Thyroid gland (tissue), 4 donors: Measurements from ENCODE around the gene ANKRD33B. TPM values are rescaled to one million over a fixed set of nuclear protein-coding genes. Genes with fewer than 3 reads are reported as not detected.

Experiments used
- DNase-seq, 2 donors: peaks; one replicate each; pipeline ENCODE4 v3.0.0-alpha.2; 2019
- H3K27ac ChIP-seq, 3 donors: fragments of 200-600 bp; sonication (generic); 1 replicate in 2 of 3; 2 replicates in 1 of 3; pipeline ENCODE4 v1.5.1; 2016 to 2019; ENCODE audit warnings: mild to moderate bottlenecking in 1 of 3, moderate library complexity in 1 of 3
- H3K27me3 ChIP-seq: fragments of 200-600 bp; sonication (generic); one replicate; pipeline ENCODE4 v1.5.1; 2019
- H3K36me3 ChIP-seq, 2 donors: fragments of 200-600 bp; sonication (generic); one replicate each; pipeline ENCODE4 v1.5.1; 2016 to 2019
- H3K4me1 ChIP-seq, 2 donors: fragments of 200-600 bp; sonication (generic); one replicate each; pipeline ENCODE4 v1.5.1; 2017 to 2019
- H3K4me3 ChIP-seq, 3 donors: fragments of 200-600 bp; sonication (generic); replicated peaks in 1 of 3; 1 replicate in 2 of 3; 2 replicates in 1 of 3; pipeline ENCODE4 v1.5.1; 2016; ENCODE audit warnings: mild to moderate bottlenecking in 1 of 3
- H3K9me3 ChIP-seq: fragments of 200-600 bp; sonication (generic); one replicate; pipeline ENCODE4 v1.5.1; 2017
- CTCF ChIP-seq, 6 experiments: fragments of 200-600 bp in 3 of 6; fragments of 450-650 bp in 3 of 6; sonication (generic) in 3 of 6; IDR thresholded peaks; one replicate each; pipeline ENCODE4 v1.5.1; 2016 to 2019; ENCODE audit warnings: antibody characterized with exemption in 6 of 6, mild to moderate bottlenecking in 2 of 6, inconsistent platforms in 1 of 6, moderate library complexity in 1 of 6
- POLR2A ChIP-seq, 2 donors: fragments of 450-650 bp; IDR thresholded peaks; one replicate each; pipeline ENCODE4 v1.6.1; 2017; ENCODE audit warnings: antibody characterized with exemption in 2 of 2, mild to moderate bottlenecking in 2 of 2, moderate library complexity in 1 of 2
- WGBS, 2 donors: methylation state at CpG; one replicate each; pipeline ENCODE4 v1.1.5; 2017; 5-methylcytosine and 5-hydroxymethylcytosine counted together
- intact Hi-C: fragments of 100-400 bp; cut with DNase I; formaldehyde crosslinking; loops from one replicate; pipeline ENCODE4 v1.15.1; 2023
- total RNA-seq, 4 donors: library from RNA; depleted of rRNA; stranded (reverse); fragments of >200 nt; gene quantifications; one replicate each; pipeline ENCODE4 v1.2.3, GENCODE V29; 2016

Gene ANKRD33B
- total RNA-seq, 4 donors from 2014 or later: 0.67 to 1.6 (median 1.1) TPM

GRCh38 chr5:10684303-10685086, 120.6 kb downstream of the ANKRD33B start:
- intact Hi-C loops: loop anchor here (10.0 kb wide), 1 partner anchor 170 kb away; no protein-coding TSS in a partner anchor

GRCh38 chr5:10685115-10685521, 121.2 kb downstream of the ANKRD33B start:
- Histone ChIP-seq H3K4me3 (no peak overlapping the region), H3K36me3 (peaks cover 15 to 22% of the 10 kb centered on the region in 2 donors), H3K4me1 (no peaks in the 10 kb centered on the region), H3K9me3 (no peaks in the 10 kb centered on the region), H3K27me3 (no peaks in the 10 kb centered on the region), H3K27ac (no peak overlapping the region)
- intact Hi-C loops: loop anchor here (10.0 kb wide), 1 partner anchor 170 kb away; no protein-coding TSS in a partner anchor
- 80 to 84% methylated on average over 6 of the region's 6 CpGs for WGBS, 2 donors
- TF ChIP-seq CTCF (IDR thresholded peaks at IDR 0.05) (no peak), POLR2A (IDR thresholded peaks at IDR 0.05) (no peak)
- no peak for DNase-seq

More at GRCh38 chr5:10684303-10685086, 120.6 kb downstream of the ANKRD33B start:
- Histone ChIP-seq H3K36me3 (peaks cover 21 to 28% of the 10 kb centered on the region in 2 donors), H3K4me1 (no peaks in the 10 kb centered on the region), H3K27ac (no peak overlapping the region), H3K27me3 (no peaks in the 10 kb centered on the region), H3K9me3 (no peaks in the 10 kb centered on the region), H3K4me3 (no peak overlapping the region)
- 96 to 97% methylated on average over 11 of the region's 11 CpGs for WGBS, 2 donors
- DNase-seq: no peak
- no peak for TF ChIP-seq CTCF (IDR thresholded peaks at IDR 0.05)
- TF ChIP-seq POLR2A (IDR thresholded peaks at IDR 0.05): no peak

- no peak for DNase-seq
- TF ChIP-seq CTCF (IDR thresholded peaks at IDR 0.05) (no peak), POLR2A (IDR thresholded peaks at IDR 0.05) (no peak)
- no peak overlapping the region for H3K27ac ChIP-seq
- peaks cover 0 to 8% of the 10 kb centered on the region in 2 donors for H3K36me3 ChIP-seq
- WGBS, 2 donors: 98 to 100% methylated on average over 2 of the region's 2 CpGs
- H3K4me1 ChIP-seq: no peaks in the 10 kb centered on the region
- H3K9me3 ChIP-seq: no peaks in the 10 kb centered on the region
- intact Hi-C loops: loop anchor here (10.0 kb wide), 1 partner anchor 168 kb away; no protein-coding TSS in a partner anchor
- no peak overlapping the region for H3K4me3 ChIP-seq
- H3K27me3 ChIP-seq: no peaks in the 10 kb centered on the region
These were observed 123.0 kb downstream of the ANKRD33B start for GRCh38 chr5:10686890-10687289.

GRCh38 chr5:10688651-10689171, 124.8 kb downstream of the ANKRD33B start:
- 93 to 95% methylated on average over 8 to 12 of the region's 13 CpGs for WGBS, 2 donors
- no peak for DNase-seq
- no peaks in the 10 kb centered on the region for H3K36me3 ChIP-seq
- H3K9me3 ChIP-seq: no peaks in the 10 kb centered on the region
- H3K4me1 ChIP-seq: no peaks in the 10 kb centered on the region
- intact Hi-C loops: loop anchor here (10.0 kb wide), 1 partner anchor 166 kb away; no protein-coding TSS in a partner anchor
- no peak overlapping the region for H3K4me3 ChIP-seq
- no peaks in the 10 kb centered on the region for H3K27me3 ChIP-seq
- H3K27ac ChIP-seq: no peak overlapping the region
- TF ChIP-seq POLR2A (IDR thresholded peaks at IDR 0.05) (no peak), CTCF (IDR thresholded peaks at IDR 0.05) (no peak)
